NCI-H2196 treated with DMSO at 0.1 percent for 48 hours (cell line): ENCODE measurements around the gene SERGEF.

Source experiments
- DNase-seq: peaks from one replicate; lab custom pipeline; 2025; ENCODE audit not compliant: unreplicated experiment; lab: John Stamatoyannopoulos, UW

Gene SERGEF

GRCh38 chr11:17740649-17741235, 272.1 kb downstream of the SERGEF start:
- no peak for DNase-seq

- DNase-seq, result no peak
Measured at GRCh38 chr11:17739945-17740338, 272.9 kb downstream of the SERGEF start.

- no peak for DNase-seq
Measured at GRCh38 chr11:17738151-17738973, 274.5 kb downstream of the SERGEF start.
